Astrocyte (in vitro differentiated cells and primary cell): ENCODE measurements around the gene CDHR1. TPM values are rescaled to one million over a fixed set of nuclear protein-coding genes. Genes with fewer than 3 reads are reported as not detected.

Experiments used
- DNase-seq: peaks from one replicate; pipeline ENCODE4 v3.0.0-alpha.2; 2010; ENCODE audit warnings: low read depth
- FAIRE-seq: peaks from 2 replicates; lab custom pipeline; 2011; peaks lifted over from hg19 to GRCh38; lab: Jason Lieb, UNC
- H2AFZ ChIP-seq: 2 replicates; pipeline ENCODE4 v1.6.0; 2012; ENCODE audit warnings: low read depth, low read length, inconsistent platforms
- H3K27ac ChIP-seq: 2 replicates; pipeline ENCODE4 v1.5.1; 2011; ENCODE audit warnings: low read depth, low read length, inconsistent platforms
- H3K27me3 ChIP-seq: 2 replicates; pipeline ENCODE4 v1.6.0; 2011; ENCODE audit warnings: low read length, inconsistent platforms; ENCODE audit not compliant: insufficient read depth
- H3K36me3 ChIP-seq: 2 replicates; pipeline ENCODE4 v1.5.1; 2011; ENCODE audit warnings: low read length, inconsistent platforms; ENCODE audit not compliant: insufficient read depth
- H3K4me1 ChIP-seq: 2 replicates; pipeline ENCODE4 v1.5.1; 2011; ENCODE audit warnings: low read length, inconsistent platforms; ENCODE audit not compliant: insufficient read depth
- H3K4me2 ChIP-seq: 2 replicates; pipeline ENCODE4 v1.6.0; 2012; ENCODE audit warnings: low read length, inconsistent platforms
- H3K4me3 ChIP-seq: 2 replicates; pipeline ENCODE4 v1.5.1; 2011; ENCODE audit warnings: low read depth, mild to moderate bottlenecking, low read length, inconsistent platforms; ENCODE audit not compliant: insufficient read depth
- H3K79me2 ChIP-seq: 2 replicates; pipeline ENCODE4 v1.6.0; 2012; ENCODE audit warnings: mild to moderate bottlenecking, low read length, inconsistent platforms; ENCODE audit not compliant: insufficient read depth
- H3K9ac ChIP-seq: 2 replicates; pipeline ENCODE4 v1.6.0; 2012; ENCODE audit warnings: mild to moderate bottlenecking, low read length, inconsistent platforms
- H3K9me3 ChIP-seq: 2 replicates; pipeline ENCODE4 v1.5.1; 2012; ENCODE audit warnings: low read depth, mild to moderate bottlenecking, low read length, inconsistent platforms; ENCODE audit not compliant: insufficient read depth
- H4K20me1 ChIP-seq: 2 replicates; pipeline ENCODE4 v1.6.0; 2012; ENCODE audit warnings: low read length, inconsistent platforms; ENCODE audit not compliant: insufficient read depth
- H3K27ac Mint-ChIP-seq: one replicate; pipeline ENCODE4 v1.8.0; 2021; ENCODE audit warnings: mild to moderate bottlenecking, mixed read lengths; ENCODE audit not compliant: unreplicated experiment
- H3K27me3 Mint-ChIP-seq: one replicate; pipeline ENCODE4 v1.8.0; 2021; ENCODE audit warnings: low read depth, mixed read lengths; ENCODE audit not compliant: unreplicated experiment
- H3K36me3 Mint-ChIP-seq: one replicate; pipeline ENCODE4 v1.8.0; 2021; ENCODE audit warnings: low read depth, mixed read lengths; ENCODE audit not compliant: unreplicated experiment
- H3K4me1 Mint-ChIP-seq: one replicate; pipeline ENCODE4 v1.8.0; 2021; ENCODE audit warnings: low read depth, mixed read lengths; ENCODE audit not compliant: unreplicated experiment
- H3K4me3 Mint-ChIP-seq: one replicate; pipeline ENCODE4 v1.8.0; 2021; ENCODE audit warnings: mild to moderate bottlenecking, moderate library complexity, mixed read lengths; ENCODE audit not compliant: unreplicated experiment
- H3K9me3 Mint-ChIP-seq: one replicate; pipeline ENCODE4 v1.8.0; 2021; ENCODE audit warnings: mild to moderate bottlenecking, mixed read lengths; ENCODE audit not compliant: unreplicated experiment
- CTCF ChIP-seq: IDR thresholded peaks from 2 replicates; pipeline ENCODE4 v1.5.1; 2011; ENCODE audit warnings: low read depth, mild to moderate bottlenecking, inconsistent platforms, low read length, moderate library complexity; ENCODE audit not compliant: insufficient read depth
- EZH2 ChIP-seq: IDR thresholded peaks from 2 replicates; pipeline ENCODE4 v1.6.1; 2012; ENCODE audit warnings: mild to moderate bottlenecking, low read length, inconsistent platforms; ENCODE audit not compliant: insufficient read depth
- total RNA-seq: library from RNA; stranded (reverse); gene quantifications from 2 replicates; pipeline ENCODE4 v1.2.1, GENCODE V29; 2021

The CDHR1 gene
- total RNA-seq, 1 donor from 2014 or later = 0.75 TPM

GRCh38 chr10:84258034-84258695 is 63.8 kb downstream of the CDHR1 start:
- Histone ChIP-seq H3K9ac (no peak overlapping the region), H3K4me1 (no peaks in the 10 kb centered on the region), H3K9me3 (no peaks in the 10 kb centered on the region), H3K27ac (no peak overlapping the region), H3K36me3 (no peaks in the 10 kb centered on the region), H2AFZ (no peak overlapping the region), H3K4me2 (no peak overlapping the region), H3K27me3 (no peaks in the 10 kb centered on the region), H4K20me1 (no peaks in the 10 kb centered on the region), H3K79me2 (no peaks in the 10 kb centered on the region), H3K4me3 (no peak overlapping the region)
- TF ChIP-seq EZH2 = no peak
- TF ChIP-seq CTCF = no peak
- DNase-seq (no peak), FAIRE-seq (no peak)
- H3K36me3 Mint-ChIP-seq = no peaks in the 10 kb centered on the region
- H3K4me1 Mint-ChIP-seq = no peaks in the 10 kb centered on the region
- no peak overlapping the region for H3K4me3 Mint-ChIP-seq
- peaks cover 34% of the 10 kb centered on the region for H3K27me3 Mint-ChIP-seq
- no peaks in the 10 kb centered on the region for H3K9me3 Mint-ChIP-seq
- H3K27ac Mint-ChIP-seq = no peak overlapping the region

GRCh38 chr10:84261236-84261915 is 67.0 kb downstream of the CDHR1 start:
- no peak for TF ChIP-seq EZH2
- no peak for TF ChIP-seq CTCF
- H3K36me3 Mint-ChIP-seq = no peaks in the 10 kb centered on the region
- H3K27me3 Mint-ChIP-seq = peaks cover 18% of the 10 kb centered on the region
- Histone ChIP-seq H3K4me1 (peaks cover 4% of the 10 kb centered on the region), H3K36me3 (no peaks in the 10 kb centered on the region), H3K27me3 (no peaks in the 10 kb centered on the region), H4K20me1 (no peaks in the 10 kb centered on the region), H2AFZ (no peak overlapping the region), H3K4me2 (no peak overlapping the region), H3K27ac (no peak overlapping the region), H3K9ac (no peak overlapping the region), H3K79me2 (no peaks in the 10 kb centered on the region), H3K9me3 (no peaks in the 10 kb centered on the region), H3K4me3 (no peak overlapping the region)
- no peaks in the 10 kb centered on the region for H3K9me3 Mint-ChIP-seq
- FAIRE-seq (no peak), DNase-seq (no peak)
- H3K4me3 Mint-ChIP-seq = no peak overlapping the region
- H3K27ac Mint-ChIP-seq = no peak overlapping the region
- H3K4me1 Mint-ChIP-seq = no peaks in the 10 kb centered on the region
